Activated CD8-positive, alpha-beta T cell treated with anti-CD3 and anti-CD28 coated beads, Interleukin-2, amount 10 ng/mL, durations not matched to agents 7 days and 5 days (primary cell): ENCODE results near the gene BTRC. TPM values are rescaled to one million over a fixed set of nuclear protein-coding genes. Genes with fewer than 3 reads are reported as not detected.

Source experiments
- ATAC-seq: fragments of 150-1000 bp; cut with Tn5 transposase; one replicate; pipeline ENCODE4 v1.10.0; 2021; ENCODE audit warnings: moderate library complexity
- CTCF ChIA-PET: fragments of 350-600 bp; sonication (Branson Sonifier 250); formaldehyde crosslinking; loops from one replicate; lab custom pipeline; 2021; ENCODE audit warnings: antibody characterized with exemption; lab: Charles Lee
- POLR2A ChIA-PET: fragments of 350-600 bp; sonication (Branson Sonifier 250); formaldehyde crosslinking; loops from one replicate; lab custom pipeline; 2021; ENCODE audit warnings: antibody characterized with exemption; lab: Charles Lee
- DNase-seq: peaks from one replicate; pipeline ENCODE4 v3.0.0-alpha.2; 2020
- H3K27ac Mint-ChIP-seq: one replicate; pipeline ENCODE4 v1.8.0; 2021; ENCODE audit warnings: mild to moderate bottlenecking, mixed read lengths
- H3K27me3 Mint-ChIP-seq: one replicate; pipeline ENCODE4 v1.8.0; 2021; ENCODE audit warnings: low read depth, mixed read lengths
- H3K36me3 Mint-ChIP-seq: one replicate; pipeline ENCODE4 v1.8.0; 2021; ENCODE audit warnings: low read depth, mixed read lengths
- H3K4me1 Mint-ChIP-seq: one replicate; pipeline ENCODE4 v1.8.0; 2021; ENCODE audit warnings: low read depth, mixed read lengths
- H3K4me3 Mint-ChIP-seq: one replicate; pipeline ENCODE4 v1.8.0; 2021; ENCODE audit warnings: mild to moderate bottlenecking, mixed read lengths
- H3K9me3 Mint-ChIP-seq: one replicate; pipeline ENCODE4 v1.8.0; 2022; ENCODE audit warnings: mixed read lengths; ENCODE audit not compliant: insufficient read depth
- total RNA-seq, 2 experiments: library from RNA; stranded (reverse); gene quantifications; one replicate each; pipeline ENCODE4 v1.2.3, GENCODE V29; 2021

Gene BTRC
- total RNA-seq, 2 experiments from 2014 or later = 11.0 to 11.2 TPM

GRCh38 chr10:101511938-101512337, 158.0 kb downstream of the BTRC start:
- Mint-ChIP-seq H3K36me3 (no peaks in the 10 kb centered on the region), H3K27me3 (no peaks in the 10 kb centered on the region), H3K4me3 (no peak overlapping the region), H3K27ac (no peak overlapping the region), H3K4me1 (no peaks in the 10 kb centered on the region), H3K9me3 (no peaks in the 10 kb centered on the region)
- no peak for DNase-seq
- ChIA-PET CTCF (interaction anchor here (1.0 to 1.5 kb wide), 2 partner anchors 58 to 68 kb away, joined by 3 read pairs; no protein-coding TSS in a partner anchor), POLR2A (no interaction called here)
- no peak for ATAC-seq

GRCh38 chr10:101512738-101513137, 158.8 kb downstream of the BTRC start:
- ATAC-seq (no peak), DNase-seq (no peak)
- H3K9me3 Mint-ChIP-seq = no peaks in the 10 kb centered on the region
- H3K36me3 Mint-ChIP-seq = no peaks in the 10 kb centered on the region
- POLR2A ChIA-PET = no interaction called here
- no peak overlapping the region for H3K4me3 Mint-ChIP-seq
- no peak overlapping the region for H3K27ac Mint-ChIP-seq
- no peaks in the 10 kb centered on the region for H3K4me1 Mint-ChIP-seq
- no peaks in the 10 kb centered on the region for H3K27me3 Mint-ChIP-seq
- CTCF ChIA-PET = interaction anchor here (1.5 kb wide), 1 partner anchor 57 kb away, joined by 3 read pairs; no protein-coding TSS in a partner anchor

- no peaks in the 10 kb centered on the region for H3K27me3 Mint-ChIP-seq
- H3K36me3 Mint-ChIP-seq = no peaks in the 10 kb centered on the region
- CTCF ChIA-PET = no interaction called here
Observed at GRCh38 chr10:101513733-101514132, 159.8 kb downstream of the BTRC start.

GRCh38 chr10:101525848-101526247, 171.9 kb downstream of the BTRC start:
- DNase-seq = no peak
- Mint-ChIP-seq H3K9me3 (no peaks in the 10 kb centered on the region), H3K4me1 (no peaks in the 10 kb centered on the region), H3K27ac (no peak overlapping the region), H3K4me3 (no peak overlapping the region), H3K27me3 (no peaks in the 10 kb centered on the region), H3K36me3 (no peaks in the 10 kb centered on the region)
- CTCF ChIA-PET = interaction anchor here (1.2 kb wide), 1 partner anchor 82 kb away, joined by 3 read pairs; no protein-coding TSS in a partner anchor
- POLR2A ChIA-PET = no interaction called here
- ATAC-seq = no peak

More at GRCh38 chr10:101513733-101514132, 159.8 kb downstream of the BTRC start:
- no peak overlapping the region for H3K4me3 Mint-ChIP-seq
- DNase-seq (no peak), ATAC-seq (no peak)
- H3K4me1 Mint-ChIP-seq = no peaks in the 10 kb centered on the region
- H3K9me3 Mint-ChIP-seq = no peaks in the 10 kb centered on the region
- H3K27ac Mint-ChIP-seq = no peak overlapping the region
- POLR2A ChIA-PET = no interaction called here

- no peak overlapping the region for H3K4me3 Mint-ChIP-seq
- CTCF ChIA-PET = no interaction called here
- no peaks in the 10 kb centered on the region for H3K9me3 Mint-ChIP-seq
Observed at GRCh38 chr10:101529207-101529606, 175.2 kb downstream of the BTRC start.

GRCh38 chr10:101529725-101530553, 176.0 kb downstream of the BTRC start:
- POLR2A ChIA-PET = interaction anchor here (0.6 kb wide), 1 partner anchor 707 kb away, joined by 3 read pairs; no protein-coding TSS in a partner anchor
- CTCF ChIA-PET = no interaction called here
- Mint-ChIP-seq H3K4me1 (no peaks in the 10 kb centered on the region), H3K27ac (no peak overlapping the region), H3K36me3 (no peaks in the 10 kb centered on the region), H3K9me3 (no peaks in the 10 kb centered on the region), H3K27me3 (no peaks in the 10 kb centered on the region), H3K4me3 (no peak overlapping the region)
- ATAC-seq (no peak), DNase-seq (no peak)

More at GRCh38 chr10:101529207-101529606, 175.2 kb downstream of the BTRC start:
- no peak for ATAC-seq
- H3K27ac Mint-ChIP-seq = no peak overlapping the region
- POLR2A ChIA-PET = interaction anchor here (0.6 kb wide), 1 partner anchor 708 kb away, joined by 3 read pairs; no protein-coding TSS in a partner anchor
- H3K36me3 Mint-ChIP-seq = no peaks in the 10 kb centered on the region
- H3K4me1 Mint-ChIP-seq = no peaks in the 10 kb centered on the region
- no peak for DNase-seq
- H3K27me3 Mint-ChIP-seq = no peaks in the 10 kb centered on the region

GRCh38 chr10:101535949-101536348, 182.0 kb downstream of the BTRC start:
- H3K4me3 Mint-ChIP-seq = no peak overlapping the region
- peaks cover 4% of the 10 kb centered on the region for H3K4me1 Mint-ChIP-seq
- ChIA-PET POLR2A (no interaction called here), CTCF (interaction anchor here (0.8 to 3.3 kb wide), 11 partner anchors 10 to 374 kb away, joined by 3 to 28 read pairs (median 3); no protein-coding TSS in a partner anchor)
- DNase-seq = no peak
- H3K27ac Mint-ChIP-seq = no peak overlapping the region
- H3K27me3 Mint-ChIP-seq = no peaks in the 10 kb centered on the region
- H3K36me3 Mint-ChIP-seq = no peaks in the 10 kb centered on the region
- ATAC-seq = no peak
- no peaks in the 10 kb centered on the region for H3K9me3 Mint-ChIP-seq

- POLR2A ChIA-PET = no interaction called here
- Mint-ChIP-seq H3K4me3 (no peak overlapping the region), H3K36me3 (no peaks in the 10 kb centered on the region), H3K27me3 (no peaks in the 10 kb centered on the region), H3K4me1 (peaks cover 4% of the 10 kb centered on the region), H3K27ac (no peak overlapping the region), H3K9me3 (no peaks in the 10 kb centered on the region)
- no peak for ATAC-seq
- DNase-seq = no peak
- CTCF ChIA-PET = interaction anchor here (0.8 to 3.3 kb wide), 8 partner anchors 9 to 375 kb away, joined by 3 to 28 read pairs (median 5); no protein-coding TSS in a partner anchor
Observed at GRCh38 chr10:101536800-101537199, 182.8 kb downstream of the BTRC start.

GRCh38 chr10:101538446-101538845, 184.5 kb downstream of the BTRC start:
- H3K27me3 Mint-ChIP-seq = no peaks in the 10 kb centered on the region
- no peaks in the 10 kb centered on the region for H3K36me3 Mint-ChIP-seq
- H3K4me1 Mint-ChIP-seq = peaks cover 4% of the 10 kb centered on the region
- no peak overlapping the region for H3K4me3 Mint-ChIP-seq
- ChIA-PET CTCF (interaction anchor here (0.9 to 1.5 kb wide), 3 partner anchors 31 to 65 kb away, joined by 3 to 10 read pairs (median 4); no protein-coding TSS in a partner anchor), POLR2A (no interaction called here)
- H3K27ac Mint-ChIP-seq = no peak overlapping the region
- no peak for DNase-seq
- H3K9me3 Mint-ChIP-seq = no peaks in the 10 kb centered on the region
- ATAC-seq = no peak

- ATAC-seq = no peak
- no peaks in the 10 kb centered on the region for H3K36me3 Mint-ChIP-seq
- CTCF ChIA-PET = interaction anchor here (1.0 to 5.0 kb wide), 2 partner anchors 9 to 332 kb away, joined by 3 to 28 read pairs; no protein-coding TSS in a partner anchor
- H3K4me1 Mint-ChIP-seq = no peaks in the 10 kb centered on the region
- H3K27ac Mint-ChIP-seq = no peak overlapping the region
- H3K4me3 Mint-ChIP-seq = no peak overlapping the region
- H3K27me3 Mint-ChIP-seq = no peaks in the 10 kb centered on the region
- DNase-seq = no peak
- POLR2A ChIA-PET = interaction anchor here (1.1 kb wide), 1 partner anchor 9 kb away, joined by 3 read pairs; no protein-coding TSS in a partner anchor
- no peaks in the 10 kb centered on the region for H3K9me3 Mint-ChIP-seq
Observed at GRCh38 chr10:101545898-101546297, 191.9 kb downstream of the BTRC start.

GRCh38 chr10:101550965-101551364, 197.0 kb downstream of the BTRC start:
- ChIA-PET POLR2A (no interaction called here), CTCF (interaction anchor here (1.1 kb wide), 1 partner anchor 335 kb away, joined by 3 read pairs; no protein-coding TSS in a partner anchor)
- peaks cover 4% of the 10 kb centered on the region for H3K36me3 Mint-ChIP-seq
- DNase-seq (no peak), ATAC-seq (no peak)
- no peak overlapping the region for H3K4me3 Mint-ChIP-seq
- no peaks in the 10 kb centered on the region for H3K9me3 Mint-ChIP-seq
- H3K4me1 Mint-ChIP-seq = no peaks in the 10 kb centered on the region
- H3K27me3 Mint-ChIP-seq = no peaks in the 10 kb centered on the region
- no peak overlapping the region for H3K27ac Mint-ChIP-seq

GRCh38 chr10:101552442-101552841, 198.5 kb downstream of the BTRC start:
- peak overlapping the region; percentile 42 for H3K27ac Mint-ChIP-seq
- peaks cover 4% of the 10 kb centered on the region for H3K36me3 Mint-ChIP-seq
- DNase-seq = no peak
- ChIA-PET POLR2A (no interaction called here), CTCF (no interaction called here)
- no peaks in the 10 kb centered on the region for H3K27me3 Mint-ChIP-seq
- no peak overlapping the region for H3K4me3 Mint-ChIP-seq
- no peak for ATAC-seq
- no peaks in the 10 kb centered on the region for H3K9me3 Mint-ChIP-seq
- peaks cover 1% of the 10 kb centered on the region for H3K4me1 Mint-ChIP-seq
